Fibroblast of villous mesenchyme (primary cell): ENCODE data around the gene FNDC8. TPM values are rescaled to one million over a fixed set of nuclear protein-coding genes. Genes with fewer than 3 reads are reported as not detected.

Experiments used
- DNase-seq: peaks from one replicate; pipeline ENCODE4 v3.0.0-alpha.2; 2010; ENCODE audit warnings: low read depth
- H3K4me3 ChIP-seq: 2 replicates; pipeline ENCODE4 v1.5.1; 2011; ENCODE audit warnings: low read depth, mild to moderate bottlenecking, low read length
- total RNA-seq: library from RNA; depleted of rRNA; stranded (reverse); fragments of >200 nt; gene quantifications from 2 replicates; pipeline ENCODE4 v1.2.3, GENCODE V29; 2012
- TF ChIP-seq, protein P1 (sequence below): IDR thresholded peaks from 2 replicates; pipeline ENCODE4 v1.5.1; 2012; ENCODE audit warnings: low read depth, mild to moderate bottlenecking, low read length; ENCODE audit not compliant: insufficient read depth

The FNDC8 gene
- total RNA-seq, 1 donor, result not detected

DNA sequence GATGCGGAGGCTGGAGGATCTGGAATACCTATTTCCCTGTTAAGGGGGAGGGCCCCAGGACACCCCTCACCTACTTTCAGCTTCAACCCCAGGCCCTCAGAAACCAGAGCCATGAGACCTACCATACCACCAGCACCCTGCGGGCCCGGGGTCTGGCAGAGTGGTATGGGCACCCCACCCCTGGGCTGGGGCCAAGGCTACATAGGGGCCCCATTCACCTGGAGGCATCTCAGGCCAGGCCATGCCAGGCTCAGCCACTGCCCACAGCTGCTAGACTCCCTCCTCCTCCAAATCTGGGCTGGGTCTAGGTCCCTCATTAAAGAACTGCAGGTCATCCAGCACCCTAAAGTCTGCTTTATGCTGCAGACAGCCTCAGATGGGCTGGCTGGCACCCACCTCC, 9.0 kb downstream of the FNDC8 start:
- no peak for DNase-seq
- H3K4me3 ChIP-seq, result no peak overlapping the region
- TF ChIP-seq, protein P1, sequence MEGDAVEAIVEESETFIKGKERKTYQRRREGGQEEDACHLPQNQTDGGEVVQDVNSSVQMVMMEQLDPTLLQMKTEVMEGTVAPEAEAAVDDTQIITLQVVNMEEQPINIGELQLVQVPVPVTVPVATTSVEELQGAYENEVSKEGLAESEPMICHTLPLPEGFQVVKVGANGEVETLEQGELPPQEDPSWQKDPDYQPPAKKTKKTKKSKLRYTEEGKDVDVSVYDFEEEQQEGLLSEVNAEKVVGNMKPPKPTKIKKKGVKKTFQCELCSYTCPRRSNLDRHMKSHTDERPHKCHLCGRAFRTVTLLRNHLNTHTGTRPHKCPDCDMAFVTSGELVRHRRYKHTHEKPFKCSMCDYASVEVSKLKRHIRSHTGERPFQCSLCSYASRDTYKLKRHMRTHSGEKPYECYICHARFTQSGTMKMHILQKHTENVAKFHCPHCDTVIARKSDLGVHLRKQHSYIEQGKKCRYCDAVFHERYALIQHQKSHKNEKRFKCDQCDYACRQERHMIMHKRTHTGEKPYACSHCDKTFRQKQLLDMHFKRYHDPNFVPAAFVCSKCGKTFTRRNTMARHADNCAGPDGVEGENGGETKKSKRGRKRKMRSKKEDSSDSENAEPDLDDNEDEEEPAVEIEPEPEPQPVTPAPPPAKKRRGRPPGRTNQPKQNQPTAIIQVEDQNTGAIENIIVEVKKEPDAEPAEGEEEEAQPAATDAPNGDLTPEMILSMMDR, result no peak

DNA sequence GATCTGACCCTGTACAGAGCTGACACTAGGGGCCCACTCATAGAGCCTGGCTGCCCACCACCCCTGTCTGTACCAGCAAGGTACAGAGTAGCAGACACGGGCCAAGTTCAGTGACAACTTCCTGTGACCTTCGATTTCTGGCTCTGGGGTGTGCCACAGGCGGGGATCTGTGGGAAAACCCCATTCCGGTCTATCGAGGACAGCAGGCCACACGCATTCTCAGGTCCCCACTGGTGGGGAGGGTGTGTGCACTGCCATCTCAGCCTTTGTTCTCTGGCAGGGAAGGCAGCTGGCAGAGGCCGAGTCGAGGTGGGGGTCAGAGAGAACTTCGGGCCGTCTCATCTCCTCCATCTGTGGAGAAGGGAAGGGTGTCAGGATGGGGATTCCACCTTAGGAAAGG, 10.7 kb downstream of the FNDC8 start:
- no peak overlapping the region for H3K4me3 ChIP-seq
- no peak for DNase-seq
- TF ChIP-seq, protein P1, result no peak

DNA sequence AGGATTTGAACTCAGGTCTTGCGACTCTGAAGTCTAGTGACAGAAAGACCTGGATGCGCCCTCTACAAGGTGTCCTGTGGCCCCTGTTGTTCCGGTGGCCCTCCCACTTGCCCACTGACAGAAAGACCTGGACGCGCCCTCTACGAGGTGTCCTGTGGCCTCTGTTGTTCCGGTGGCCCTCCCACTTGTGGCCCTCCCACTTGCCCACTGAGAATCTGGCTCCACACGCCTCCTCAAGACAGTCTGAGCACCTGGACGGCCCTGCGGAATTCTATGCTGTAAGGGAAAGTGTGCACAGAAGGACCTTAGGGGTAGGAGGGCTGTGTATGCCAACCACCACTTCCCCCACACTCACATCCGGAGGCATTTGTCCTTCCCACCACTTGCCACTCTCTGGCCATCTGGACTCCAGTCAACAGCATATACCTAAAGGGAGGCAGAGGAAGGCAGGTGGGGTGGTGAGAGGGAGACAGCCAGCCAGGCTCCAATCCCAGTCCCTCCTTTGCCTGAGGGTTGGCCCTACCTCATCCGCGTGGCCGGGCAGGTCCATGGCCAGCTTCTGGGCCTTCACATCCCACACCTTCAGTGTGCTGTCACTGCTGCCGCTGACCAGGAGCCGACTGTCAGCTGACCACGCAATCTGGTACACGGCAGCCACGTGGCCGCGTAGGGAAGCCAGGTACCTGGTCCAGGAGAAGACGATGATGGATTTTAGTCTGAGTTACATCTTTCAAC, 11.6 kb downstream of the FNDC8 start:
- TF ChIP-seq, protein P1, result no peak
- no peak for DNase-seq
- H3K4me3 ChIP-seq, result no peak overlapping the region

DNA sequence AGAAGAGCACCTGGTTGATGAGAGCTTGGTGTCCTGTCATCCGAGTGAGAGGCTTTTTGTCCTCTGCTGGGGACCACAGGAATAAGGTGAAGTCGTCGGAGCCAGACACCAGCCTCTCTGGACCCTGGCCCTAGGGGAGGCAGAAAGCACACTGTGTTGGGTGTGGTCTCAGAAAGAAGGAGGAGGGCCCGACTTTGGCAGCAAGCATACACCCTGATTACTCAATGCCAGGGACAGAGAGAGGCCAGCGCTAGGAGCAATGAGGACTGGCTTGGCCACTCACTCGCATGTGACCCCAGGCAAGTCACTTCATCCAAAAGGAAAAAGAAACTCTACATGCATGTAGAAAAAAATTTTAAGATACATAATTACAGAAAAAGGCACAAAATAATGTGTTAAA, 13.9 kb downstream of the FNDC8 start:
- no peak for DNase-seq
- TF ChIP-seq, protein P1, result no peak

DNA sequence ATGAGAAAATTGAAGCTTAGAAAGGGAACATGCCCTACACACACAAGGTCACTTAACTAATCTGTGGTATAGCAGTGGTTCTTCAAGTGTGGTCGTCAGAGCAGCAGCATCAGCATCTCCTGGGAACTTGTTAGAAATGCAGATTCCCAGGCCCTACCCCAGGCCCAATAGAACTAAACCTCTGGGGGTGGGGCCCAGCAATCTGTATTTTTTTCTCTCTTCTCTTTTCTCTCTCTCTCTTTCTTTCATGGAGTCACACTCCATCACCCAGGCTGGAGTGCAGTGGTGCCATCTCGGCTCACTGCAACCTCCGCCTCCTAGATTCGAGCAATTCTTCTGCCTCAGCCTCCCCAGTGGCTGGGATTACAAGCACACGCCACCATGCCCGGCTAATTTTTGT, 16.8 kb downstream of the FNDC8 start:
- DNase-seq, result no peak
- H3K4me3 ChIP-seq, result no peak overlapping the region
- TF ChIP-seq, protein P1, result no peak

More for the DNA sequence above, 13.9 kb downstream of the FNDC8 start:
- no peak overlapping the region for H3K4me3 ChIP-seq

DNA sequence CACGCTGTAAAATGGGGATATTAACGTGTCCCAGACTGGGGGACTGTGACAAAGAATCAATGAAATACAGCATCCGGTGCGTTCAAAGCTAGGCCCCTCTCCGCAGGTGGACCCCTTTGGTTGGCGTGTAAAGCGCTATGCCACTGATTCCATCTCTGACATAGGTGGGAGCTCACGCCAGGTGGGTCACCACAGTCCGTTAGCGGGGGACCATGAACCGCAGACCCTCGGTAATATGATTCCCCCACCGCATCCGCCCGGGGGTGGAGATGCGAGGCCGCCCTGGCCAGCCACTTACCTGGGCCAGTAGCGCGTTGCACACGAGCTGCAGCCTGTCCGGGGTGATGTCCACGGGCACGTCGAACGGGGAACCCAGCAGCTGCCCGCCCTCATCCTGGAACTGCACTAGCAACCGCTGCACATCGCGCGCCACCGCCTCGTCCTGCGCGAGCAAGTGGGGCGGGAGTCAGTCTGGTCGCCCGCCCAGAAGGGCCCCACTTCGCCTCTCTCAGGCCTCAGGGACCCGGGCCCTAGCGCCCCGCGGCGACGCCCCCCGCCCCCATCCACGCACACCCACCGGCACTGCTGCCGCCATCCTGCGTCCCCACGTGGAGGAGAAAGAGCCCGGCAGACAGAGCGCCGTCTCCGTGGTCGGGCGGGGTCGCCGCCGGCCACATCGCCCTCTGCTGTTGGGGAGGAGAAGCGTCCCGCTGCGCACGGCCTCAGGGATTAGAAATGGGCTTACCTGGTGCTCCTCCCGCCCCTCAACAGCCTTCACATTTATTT, 20.5 kb downstream of the FNDC8 start, which contains the start of gene NLE1:
NLE1 (minus strand) TSS at position 623 of the 786 bp plus-strand sequence; CDS start at position 595, 28 bp downstream.
- peak within 1 kb of the TSS; percentile 93 for H3K4me3 ChIP-seq
- peak; percentile 65 for DNase-seq
- TF ChIP-seq, protein P1, result peak; percentile 78
